Measurements from ENCODE around the gene CDC45.

CDC45 gene

GRCh38 chr22:19446603-19447329 lies 33.0 kb upstream of the CDC45 start:
- no peak for TF ChIP-seq CTCF (IDR thresholded peaks at IDR 0.05; ENCODE audit: insufficient read depth, missing control alignments)
- FAIRE-seq (no peak), DNase-seq (ENCODE audit: insufficient read length, low spot score) (no peak)

- no peak for FAIRE-seq
- peak; percentile 97 for DNase-seq (ENCODE audit: insufficient read length, low spot score)
- TF ChIP-seq CTCF (IDR thresholded peaks at IDR 0.05; ENCODE audit: insufficient read depth, missing control alignments) = no peak
Measured at GRCh38 chr22:19447330-19448075, 32.2 kb upstream of the CDC45 start, which contains the start of gene C22orf39. C22orf39 (minus strand) TSS chr22:19447711; CDS start chr22:19447688, 23 bp downstream.

GRCh38 chr22:19448076-19448607 lies 31.6 kb upstream of the CDC45 start:
- no peak for TF ChIP-seq CTCF (IDR thresholded peaks at IDR 0.05; ENCODE audit: insufficient read depth, missing control alignments)
- no peak for FAIRE-seq
- peak; percentile 82 for DNase-seq (ENCODE audit: insufficient read length, low spot score)

- FAIRE-seq = no peak
- TF ChIP-seq CTCF (IDR thresholded peaks at IDR 0.05; ENCODE audit: insufficient read depth, missing control alignments) = no peak
- DNase-seq (ENCODE audit: insufficient read length, low spot score) = no peak
Measured at GRCh38 chr22:19448739-19449421, 30.8 kb upstream of the CDC45 start.

GRCh38 chr22:19449422-19449767 lies 30.3 kb upstream of the CDC45 start:
- no peak for FAIRE-seq
- TF ChIP-seq CTCF (IDR thresholded peaks at IDR 0.05; ENCODE audit: insufficient read depth, missing control alignments) = no peak

GRCh38 chr22:19450363-19451175 lies 29.2 kb upstream of the CDC45 start:
- no peak for TF ChIP-seq CTCF (IDR thresholded peaks at IDR 0.05; ENCODE audit: insufficient read depth, missing control alignments)
- no peak for FAIRE-seq
- no peak for DNase-seq (ENCODE audit: insufficient read length, low spot score)

More at GRCh38 chr22:19449422-19449767, 30.3 kb upstream of the CDC45 start:
- no peak for DNase-seq (ENCODE audit: insufficient read length, low spot score)
